Measurements from ENCODE around the gene RGL1. TPM values are rescaled to one million over a fixed set of nuclear protein-coding genes. Genes with fewer than 3 reads are reported as not detected.

Gene RGL1
- total and polyA plus RNA-seq, 2 donors (not counting 3 experiments of a cell fraction or from before 2014, with no cell fraction given): 19.8 to 35.3 TPM

DNA sequence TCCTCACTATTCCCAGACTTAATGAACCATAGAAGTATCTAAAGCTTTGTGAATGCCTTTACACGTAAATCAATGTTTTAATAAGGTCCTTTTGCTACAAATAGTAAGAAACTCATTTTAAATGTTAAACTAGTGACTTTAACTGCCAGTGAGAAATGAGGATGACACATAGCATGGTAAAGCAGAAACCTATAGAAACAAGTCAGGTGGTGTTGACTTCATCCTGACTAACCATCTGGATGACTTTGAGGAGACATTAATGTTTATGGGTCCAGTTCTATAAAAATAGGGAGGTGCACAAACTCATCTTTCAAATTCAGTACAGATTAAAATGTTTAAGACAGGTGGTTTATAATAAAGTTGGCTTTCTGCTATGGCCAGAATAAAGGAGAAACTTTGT, 147.2 kb downstream of the RGL1 start:
- H3K79me2 ChIP-seq (ENCODE audit: control insufficient read depth, insufficient read depth, low read length): no peaks in the 10 kb centered on the region
- no TSS peak for BruUV-seq (replicated peaks)
- DNase-seq (ENCODE audit: low read depth, low spot score) (no peak), FAIRE-seq (no peak)
- H4K20me1 ChIP-seq (replicated peaks; ENCODE audit: control insufficient read depth, extremely low read depth, insufficient read depth, low read length): no peaks in the 10 kb centered on the region
- peaks cover 9% of the 10 kb centered on the region for H3K4me1 ChIP-seq (ENCODE audit: control insufficient read depth, extremely low read depth, insufficient read depth, low read length)
- no peak overlapping the region for H3K4me2 ChIP-seq (ENCODE audit: insufficient read depth, low read length)
- intact Hi-C loops (cut with micrococcal nuclease) (no loop called here), dilution Hi-C loops (cut with MboI; ENCODE audit: extremely low pct_ligation_motif_present, low sequenced_read_pairs) (no loop called here)
- H3K9ac ChIP-seq (replicated peaks; ENCODE audit: extremely low read depth, insufficient read depth, low read length): no peak overlapping the region
- H2AFZ ChIP-seq (ENCODE audit: low read depth, low read length): no peak overlapping the region
- peaks cover 8 to 14% of the 10 kb centered on the region in 2 experiments for H3K27me3 ChIP-seq (ENCODE audit: control insufficient read depth in 2 of 2, insufficient read depth in 2 of 2, low read length in 2 of 2)
- H3K9me1 ChIP-seq (replicated peaks; ENCODE audit: control insufficient read depth, extremely low read depth, insufficient read depth, low read length): no peaks in the 10 kb centered on the region
- no peak overlapping the region for H3K4me3 ChIP-seq (replicated peaks in 1 of 3; ENCODE audit: insufficient read depth in 1 of 3, low read depth in 1 of 3, low read length in 3 of 3)
- no peak for TF ChIP-seq POLR2AphosphoS5 (IDR thresholded peaks at IDR 0.05; ENCODE audit: insufficient read depth, low read depth, low read length)
- TF ChIP-seq GATA2 (IDR thresholded peaks at IDR 0.05; ENCODE audit: insufficient read depth, insufficient read length, low read depth, low read length): no peak
- TF ChIP-seq EZH2 (IDR thresholded peaks at IDR 0.05; ENCODE audit: borderline replicate concordance, low read depth, low read length, severe bottlenecking): no peak
- TF ChIP-seq, protein P1, sequence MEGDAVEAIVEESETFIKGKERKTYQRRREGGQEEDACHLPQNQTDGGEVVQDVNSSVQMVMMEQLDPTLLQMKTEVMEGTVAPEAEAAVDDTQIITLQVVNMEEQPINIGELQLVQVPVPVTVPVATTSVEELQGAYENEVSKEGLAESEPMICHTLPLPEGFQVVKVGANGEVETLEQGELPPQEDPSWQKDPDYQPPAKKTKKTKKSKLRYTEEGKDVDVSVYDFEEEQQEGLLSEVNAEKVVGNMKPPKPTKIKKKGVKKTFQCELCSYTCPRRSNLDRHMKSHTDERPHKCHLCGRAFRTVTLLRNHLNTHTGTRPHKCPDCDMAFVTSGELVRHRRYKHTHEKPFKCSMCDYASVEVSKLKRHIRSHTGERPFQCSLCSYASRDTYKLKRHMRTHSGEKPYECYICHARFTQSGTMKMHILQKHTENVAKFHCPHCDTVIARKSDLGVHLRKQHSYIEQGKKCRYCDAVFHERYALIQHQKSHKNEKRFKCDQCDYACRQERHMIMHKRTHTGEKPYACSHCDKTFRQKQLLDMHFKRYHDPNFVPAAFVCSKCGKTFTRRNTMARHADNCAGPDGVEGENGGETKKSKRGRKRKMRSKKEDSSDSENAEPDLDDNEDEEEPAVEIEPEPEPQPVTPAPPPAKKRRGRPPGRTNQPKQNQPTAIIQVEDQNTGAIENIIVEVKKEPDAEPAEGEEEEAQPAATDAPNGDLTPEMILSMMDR (IDR thresholded peaks at IDR 0.05; ENCODE audit: extremely low read depth in 1 of 2, insufficient read depth in 1 of 2, low read depth in 1 of 2, low read length in 2 of 2): no peak
- no peak for TF ChIP-seq JUN (IDR thresholded peaks at IDR 0.05; ENCODE audit: borderline replicate concordance, insufficient read depth, insufficient read length, low read depth)
- TF ChIP-seq FOS (IDR thresholded peaks at IDR 0.05; ENCODE audit: borderline replicate concordance, insufficient read depth, low read length): no peak
- TF ChIP-seq, protein P2, sequence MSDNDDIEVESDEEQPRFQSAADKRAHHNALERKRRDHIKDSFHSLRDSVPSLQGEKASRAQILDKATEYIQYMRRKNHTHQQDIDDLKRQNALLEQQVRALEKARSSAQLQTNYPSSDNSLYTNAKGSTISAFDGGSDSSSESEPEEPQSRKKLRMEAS (IDR thresholded peaks at IDR 0.05; ENCODE audit: insufficient read depth, insufficient read length): no peak
- no peak for TF ChIP-seq MYC (IDR thresholded peaks at IDR 0.05; ENCODE audit: low read depth, low read length)
- no peak for TF ChIP-seq POLR2A (IDR thresholded peaks at IDR 0.05; ENCODE audit: low read depth, low read length)
- ChIA-PET CTCF (no interaction called here), POLR2A (no interaction called here)
- H3K9me3 ChIP-seq (replicated peaks; ENCODE audit: control insufficient read depth, insufficient read depth, low read length): no peaks in the 10 kb centered on the region
- no peaks in the 10 kb centered on the region for H3K36me3 ChIP-seq (ENCODE audit: control insufficient read depth in 2 of 2, extremely low read depth in 1 of 2, insufficient read depth in 2 of 2, low read length in 2 of 2)
- no peak overlapping the region for H3K27ac ChIP-seq (ENCODE audit: insufficient read depth, low read depth, low read length)

Measured in endothelial cell of umbilical vein (primary cell).